PC-3 (cell line): Measurements from ENCODE around the gene MRPS12. TPM values are rescaled to one million over a fixed set of nuclear protein-coding genes. Genes with fewer than 3 reads are reported as not detected.
A peak's percentile ranks its signal among the peaks of the same experiment; 100 is the strongest.

Experiments used
- ATAC-seq: fragments of 200-7000 bp; cut with Tn5 transposase; 2 replicates; pipeline ENCODE4 v1.9.1; 2020; ENCODE audit warnings: mild to moderate bottlenecking, moderate library complexity
- BruUV-seq: library from RNA; stranded (reverse); fragments of 400-500 nt; replicated peaks from 2 replicates; lab custom pipeline; 2021; lab: Mats Ljungman, UMichigan
- CTCF ChIA-PET: fragments of 300-600 bp; sonication (Branson Sonifier 250); formaldehyde crosslinking; loops from one replicate; lab custom pipeline; 2022; ENCODE audit warnings: antibody characterized with exemption; lab: Charles Lee
- POLR2A ChIA-PET: fragments of 300-600 bp; sonication (Branson Sonifier 250); formaldehyde crosslinking; loops from one replicate; lab custom pipeline; 2022; ENCODE audit warnings: antibody characterized with exemption; ENCODE audit not compliant: unreplicated experiment; lab: Charles Lee
- DNase-seq: peaks from one replicate; pipeline ENCODE4 v3.0.0-alpha.2; 2015
- H2AFZ ChIP-seq: fragments of 300-600 bp; sonication (generic); 2 replicates; pipeline ENCODE4 v1.6.0; 2016; ENCODE audit warnings: antibody characterized with exemption, low read length
- H3F3A ChIP-seq: fragments of 300-600 bp; sonication (generic); one replicate; pipeline ENCODE4 v1.6.0; 2017; ENCODE audit warnings: antibody characterized with exemption, low read length, control low read depth, mild to moderate bottlenecking; ENCODE audit not compliant: unreplicated experiment
- H3K27ac ChIP-seq: fragments of 300-600 bp; sonication (generic); 2 replicates; pipeline ENCODE4 v1.5.1; 2016; ENCODE audit warnings: mild to moderate bottlenecking, low read length
- H3K27me3 ChIP-seq: fragments of 300-600 bp; sonication (generic); 2 replicates; pipeline ENCODE4 v1.6.1; 2016; ENCODE audit warnings: low read length, mixed read lengths
- H3K36me3 ChIP-seq: fragments of 300-600 bp; sonication (generic); 2 replicates; pipeline ENCODE4 v1.6.1; 2016; ENCODE audit warnings: low read depth, mixed run types, low read length, mixed read lengths
- H3K4me1 ChIP-seq: fragments of 300-600 bp; sonication (generic); 2 replicates; pipeline ENCODE4 v1.5.1; 2016; ENCODE audit warnings: low read length; ENCODE audit not compliant: insufficient read depth
- H3K4me2 ChIP-seq: fragments of 300-600 bp; sonication (generic); 2 replicates; pipeline ENCODE4 v1.6.0; 2016; ENCODE audit warnings: low read length
- H3K4me3 ChIP-seq: fragments of 300-600 bp; sonication (generic); 2 replicates; pipeline ENCODE4 v1.5.1; 2016; ENCODE audit warnings: mild to moderate bottlenecking, low read length, mixed read lengths
- H3K79me2 ChIP-seq: fragments of 300-600 bp; sonication (generic); 2 replicates; pipeline ENCODE4 v1.6.1; 2017; ENCODE audit warnings: low read length, mixed read lengths
- H3K9ac ChIP-seq: fragments of 300-600 bp; sonication (generic); 2 replicates; pipeline ENCODE4 v1.6.0; 2016; ENCODE audit warnings: mild to moderate bottlenecking, low read length
- H3K9me2 ChIP-seq: fragments of 300-600 bp; sonication (generic); replicated peaks from 2 replicates; pipeline ENCODE4 v1.6.1; 2016; ENCODE audit warnings: mixed run types, low read length, mixed read lengths
- H3K9me3 ChIP-seq: fragments of 300-600 bp; sonication (generic); 2 replicates; pipeline ENCODE4 v1.6.1; 2016; ENCODE audit warnings: low read length, mixed read lengths
- H4K20me1 ChIP-seq: fragments of 300-600 bp; sonication (generic); 2 replicates; pipeline ENCODE4 v1.6.1; 2016; ENCODE audit warnings: low read length, mixed read lengths
- EZH2 ChIP-seq: fragments of 300-600 bp; sonication (generic); IDR thresholded peaks from one replicate; pipeline ENCODE4 v1.6.1; 2017; ENCODE audit warnings: antibody characterized with exemption, mild to moderate bottlenecking, low read length; ENCODE audit not compliant: unreplicated experiment
- EZH2phosphoT487 ChIP-seq: fragments of 300-600 bp; sonication (generic); IDR thresholded peaks from 2 replicates; pipeline ENCODE4 v1.6.1; 2018; ENCODE audit warnings: mild to moderate bottlenecking, antibody characterized with exemption, low read length, borderline replicate concordance
- intact Hi-C: fragments of 100-400 bp; cut with micrococcal nuclease; formaldehyde crosslinking; loops from 2 replicates; pipeline ENCODE4 v1.9.0; 2023
- total RNA-seq: library from RNA; depleted of rRNA; stranded (reverse); fragments of >200 nt; gene quantifications from 2 replicates; pipeline ENCODE4 v1.2.3, GENCODE V29; 2014
- TF ChIP-seq, protein P1 (sequence below): fragments of 300-600 bp; sonication (generic); conservative IDR thresholded peaks from 2 replicates; pipeline ENCODE4 v1.5.1; 2017; ENCODE audit warnings: antibody characterized with exemption, low read depth, mild to moderate bottlenecking, low read length

The MRPS12 gene
- total RNA-seq, 1 experiment from 2014 or later = 156 TPM

GRCh38 chr19:38932425-38933179, 1.9 kb downstream of the MRPS12 start:
- ChIA-PET CTCF (no interaction called here), POLR2A (interaction anchor here (0.6 kb wide), 1 partner anchor 71 kb away, joined by 22 read pairs; no protein-coding TSS in a partner anchor)
- no peak for ATAC-seq
- DNase-seq = peak; percentile 6
- intact Hi-C loops = loop anchor here (10.0 kb wide), 1 partner anchor 388 kb away; no protein-coding TSS in a partner anchor
- Histone ChIP-seq H3K36me3 (peaks cover 15% of the 10 kb centered on the region), H3K79me2 (peaks cover 44% of the 10 kb centered on the region), H3K4me2 (peak overlapping the region; percentile 98; the same call in 1 of the 2 replicates), H2AFZ (no peak overlapping the region), H3K27me3 (no peaks in the 10 kb centered on the region), H3K27ac (no peak overlapping the region), H3K9me2 (no peaks in the 10 kb centered on the region), H3K9ac (no peak overlapping the region), H3F3A (no peaks in the 10 kb centered on the region), H4K20me1 (no peaks in the 10 kb centered on the region), H3K4me3 (peak overlapping the region; percentile 78; the same call in 1 of the 2 replicates), H3K9me3 (no peaks in the 10 kb centered on the region), H3K4me1 (no peaks in the 10 kb centered on the region; the same call in 1 of the 2 replicates)
- no TSS peak for BruUV-seq
- TF ChIP-seq, protein P1, sequence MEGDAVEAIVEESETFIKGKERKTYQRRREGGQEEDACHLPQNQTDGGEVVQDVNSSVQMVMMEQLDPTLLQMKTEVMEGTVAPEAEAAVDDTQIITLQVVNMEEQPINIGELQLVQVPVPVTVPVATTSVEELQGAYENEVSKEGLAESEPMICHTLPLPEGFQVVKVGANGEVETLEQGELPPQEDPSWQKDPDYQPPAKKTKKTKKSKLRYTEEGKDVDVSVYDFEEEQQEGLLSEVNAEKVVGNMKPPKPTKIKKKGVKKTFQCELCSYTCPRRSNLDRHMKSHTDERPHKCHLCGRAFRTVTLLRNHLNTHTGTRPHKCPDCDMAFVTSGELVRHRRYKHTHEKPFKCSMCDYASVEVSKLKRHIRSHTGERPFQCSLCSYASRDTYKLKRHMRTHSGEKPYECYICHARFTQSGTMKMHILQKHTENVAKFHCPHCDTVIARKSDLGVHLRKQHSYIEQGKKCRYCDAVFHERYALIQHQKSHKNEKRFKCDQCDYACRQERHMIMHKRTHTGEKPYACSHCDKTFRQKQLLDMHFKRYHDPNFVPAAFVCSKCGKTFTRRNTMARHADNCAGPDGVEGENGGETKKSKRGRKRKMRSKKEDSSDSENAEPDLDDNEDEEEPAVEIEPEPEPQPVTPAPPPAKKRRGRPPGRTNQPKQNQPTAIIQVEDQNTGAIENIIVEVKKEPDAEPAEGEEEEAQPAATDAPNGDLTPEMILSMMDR = peak; percentile 42; the same call in 1 of the 2 replicates
- TF ChIP-seq EZH2 = no peak

- no peak for ATAC-seq
- Histone ChIP-seq H3K9me3 (no peaks in the 10 kb centered on the region), H4K20me1 (no peaks in the 10 kb centered on the region), H3K4me1 (no peaks in the 10 kb centered on the region; the same call in 1 of the 2 replicates), H3K9ac (no peak overlapping the region), H3K36me3 (peaks cover 15% of the 10 kb centered on the region), H2AFZ (no peak overlapping the region), H3K4me3 (no peak overlapping the region), H3F3A (no peaks in the 10 kb centered on the region), H3K27ac (no peak overlapping the region), H3K4me2 (no peak overlapping the region), H3K79me2 (peaks cover 39% of the 10 kb centered on the region), H3K9me2 (no peaks in the 10 kb centered on the region), H3K27me3 (no peaks in the 10 kb centered on the region)
- DNase-seq = no peak
- BruUV-seq = no TSS peak
- TF ChIP-seq EZH2 = no peak
- TF ChIP-seq, protein P1 = no peak
- TF ChIP-seq EZH2phosphoT487 = no peak
- intact Hi-C loops = loop anchor here (10.0 kb wide), 1 partner anchor 389 kb away; no protein-coding TSS in a partner anchor
- CTCF ChIA-PET = no interaction called here
- POLR2A ChIA-PET = interaction anchor here (0.6 kb wide), 1 partner anchor 72 kb away, joined by 22 read pairs; no protein-coding TSS in a partner anchor
Measured at GRCh38 chr19:38933544-38933943, 2.8 kb downstream of the MRPS12 start.
